Measurements from ENCODE around the gene LRMDA. TPM values are rescaled to one million over a fixed set of nuclear protein-coding genes. Genes with fewer than 3 reads are reported as not detected.

The LRMDA gene
- total and polyA plus RNA-seq, 2 of the 8 experiments (the other 6 are each of a cell fraction or from before 2014, with no cell fraction given), result 0.86 to 2.8 TPM

DNA sequence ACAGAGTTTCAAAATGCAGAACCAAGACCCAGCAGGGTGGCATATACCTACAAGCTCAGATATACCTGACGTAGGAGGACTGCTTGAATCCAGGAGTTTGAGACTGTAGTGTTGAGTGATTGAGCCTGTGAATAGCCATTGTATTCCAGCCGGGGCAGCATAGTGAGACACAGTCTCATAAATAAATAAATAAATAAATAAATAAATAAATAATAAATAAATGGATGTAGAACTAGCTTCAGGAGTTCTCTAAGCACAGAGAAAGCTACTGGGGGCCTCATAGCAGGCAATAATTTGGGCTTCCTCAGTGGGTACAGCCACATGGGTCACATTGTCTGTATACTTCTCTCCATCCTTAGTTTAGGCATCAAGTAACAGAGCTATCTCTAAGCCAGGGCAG, 906.8 kb downstream of the LRMDA start:
- H2BK20ac ChIP-seq (ENCODE audit: low read length), result no peak overlapping the region
- no peaks in the 10 kb centered on the region; a peak in 1 of 4 replicates for H3K9me3 ChIP-seq (ENCODE audit: insufficient read depth in 2 of 2, low read depth in 1 of 2, low read length in 1 of 2)
- no peak overlapping the region for H2AFZ ChIP-seq (ENCODE audit: low read length)
- POLR2A ChIA-PET (ENCODE audit: partially characterized antibody), result no interaction called here
- no peak overlapping the region for H2BK12ac ChIP-seq (ENCODE audit: low read depth, low read length)
- no peaks in the 10 kb centered on the region for H4K20me1 ChIP-seq (replicated peaks in 1 of 2; ENCODE audit: control insufficient read depth in 1 of 2, insufficient read depth in 2 of 2, low read length in 2 of 2)
- H3K4me1 ChIP-seq (replicated peaks in 1 of 4; ENCODE audit: control insufficient read depth in 3 of 4, insufficient read depth in 4 of 4, low read length in 3 of 4), result peaks cover 0 to 9% (median 3%) of the 10 kb centered on the region in 4 experiments; a peak in 3 of 7 replicates
- no peak overlapping the region for H3K4ac ChIP-seq (replicated peaks; ENCODE audit: insufficient read length, low read depth, low read length)
- FAIRE-seq (no peak), DNase-seq (ENCODE audit: low read depth in 1 of 2, low spot score in 2 of 2) (no peak)
- no peak overlapping the region for H3K56ac ChIP-seq (replicated peaks; ENCODE audit: insufficient read length, low read depth, low read length)
- no peak overlapping the region for H3K4me3 ChIP-seq (ENCODE audit: extremely low read depth in 1 of 4, insufficient read depth in 2 of 4, low read depth in 3 of 4, low read length in 4 of 4)
- H2BK15ac ChIP-seq (ENCODE audit: low read length), result no peak overlapping the region
- no peak overlapping the region for H4K5ac ChIP-seq (ENCODE audit: insufficient read length, low read depth, low read length)
- H3K27me3 ChIP-seq (replicated peaks in 1 of 4; ENCODE audit: control insufficient read depth in 3 of 4, extremely low read depth in 1 of 4, insufficient read depth in 3 of 4, low read length in 3 of 4), result no peaks in the 10 kb centered on the region
- no peak overlapping the region for H3K14ac ChIP-seq (ENCODE audit: insufficient read length)
- no peak for TF ChIP-seq NANOG (IDR thresholded peaks at IDR 0.05; ENCODE audit: insufficient read depth, low read depth, low read length, poor library complexity, severe bottlenecking)
- TF ChIP-seq ZNF274 (IDR thresholded peaks at IDR 0.05; ENCODE audit: borderline replicate concordance, extremely low read depth, low read length), result no peak
- no peak for TF ChIP-seq EP300 (IDR thresholded peaks at IDR 0.05; ENCODE audit: borderline replicate concordance in 1 of 2, low read depth in 2 of 2, low read length in 2 of 2)
- H3K23me2 ChIP-seq (ENCODE audit: low read depth, low read length), result no peaks in the 10 kb centered on the region
- H3K4me2 ChIP-seq (ENCODE audit: insufficient read depth in 1 of 2, low read depth in 2 of 2, low read length in 2 of 2), result no peak overlapping the region
- no peak overlapping the region for H3K23ac ChIP-seq (ENCODE audit: insufficient read length)
- no peaks in the 10 kb centered on the region for H3K79me1 ChIP-seq (ENCODE audit: low read depth, low read length)
- H3K27ac ChIP-seq (ENCODE audit: low read depth, low read length), result no peak overlapping the region
- WGBS, 2 experiments (ENCODE audit: extremely low coverage in 1 of 2, insufficient coverage in 1 of 2, insufficient read length in 1 of 2, insufficient replicate concordance in 2 of 2, low coverage in 1 of 2, low lambda C conversion rate in 2 of 2, missing lambda C conversion rate in 1 of 2), result 100% methylated on average over 2 of the region's 2 CpGs; no CpG with 5 or more reads in 1 of the 2 experiments
- no peak overlapping the region for H4K91ac ChIP-seq (replicated peaks; ENCODE audit: insufficient read length, low read length)
- no peak overlapping the region for H2BK120ac ChIP-seq (replicated peaks; ENCODE audit: low read depth, low read length)
- H3K36me3 ChIP-seq (ENCODE audit: control insufficient read depth in 2 of 4, insufficient read depth in 4 of 4, low read length in 3 of 4), result no peaks in the 10 kb centered on the region
- no peak overlapping the region for H4K8ac ChIP-seq (ENCODE audit: extremely low read depth, insufficient read depth, low read length)
- CTCF ChIA-PET (ENCODE audit: partially characterized antibody), result interaction anchor here (1.0 to 1.2 kb wide), 2 partner anchors 26 to 745 kb away, joined by 3 to 4 read pairs; no protein-coding TSS in a partner anchor
- H2AK5ac ChIP-seq (ENCODE audit: low read depth, low read length), result no peak overlapping the region
- H3K9ac ChIP-seq (replicated peaks in 1 of 4; ENCODE audit: extremely low read depth in 1 of 4, low read depth in 3 of 4, low read length in 3 of 4), result no peak overlapping the region
- no peak overlapping the region for H2BK5ac ChIP-seq (ENCODE audit: low read depth, low read length)
- no peak overlapping the region for H3K18ac ChIP-seq (ENCODE audit: extremely low read depth, low read length)
- no peaks in the 10 kb centered on the region for H3K79me2 ChIP-seq (ENCODE audit: control insufficient read depth in 1 of 2, insufficient read depth in 2 of 2, low read length in 2 of 2)
